Astrocyte (in vitro differentiated cells and primary cell): ENCODE data around the gene RIT2.

Experiments used
- EZH2 ChIP-seq: IDR thresholded peaks from 2 replicates; pipeline ENCODE4 v1.6.1; 2012; ENCODE audit warnings: mild to moderate bottlenecking, low read length, inconsistent platforms; ENCODE audit not compliant: insufficient read depth
- TF ChIP-seq, protein P1 (sequence below): IDR thresholded peaks from 2 replicates; pipeline ENCODE4 v1.5.1; 2011; ENCODE audit warnings: low read depth, mild to moderate bottlenecking, inconsistent platforms, low read length, moderate library complexity; ENCODE audit not compliant: insufficient read depth

DNA sequence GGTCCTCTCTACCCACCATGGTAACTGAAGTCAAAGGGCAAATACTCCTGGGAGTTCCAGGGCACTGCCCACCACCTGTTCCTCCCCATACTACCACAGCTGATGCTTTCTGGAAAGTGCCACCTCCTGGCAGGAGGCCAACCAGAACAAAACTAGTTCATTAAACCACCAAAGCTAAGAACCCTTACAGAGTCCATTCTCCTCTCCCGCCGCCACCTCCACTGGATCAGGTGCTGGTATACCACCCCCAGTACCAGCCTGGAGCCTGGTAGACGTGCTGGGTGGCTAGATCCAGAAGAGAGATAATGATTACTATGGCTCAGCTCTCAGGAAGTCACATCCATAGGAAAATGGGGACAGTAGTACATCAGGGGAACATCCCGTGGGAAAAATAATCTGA lies 300.9 kb downstream of the RIT2 start:
- TF ChIP-seq, protein P1, sequence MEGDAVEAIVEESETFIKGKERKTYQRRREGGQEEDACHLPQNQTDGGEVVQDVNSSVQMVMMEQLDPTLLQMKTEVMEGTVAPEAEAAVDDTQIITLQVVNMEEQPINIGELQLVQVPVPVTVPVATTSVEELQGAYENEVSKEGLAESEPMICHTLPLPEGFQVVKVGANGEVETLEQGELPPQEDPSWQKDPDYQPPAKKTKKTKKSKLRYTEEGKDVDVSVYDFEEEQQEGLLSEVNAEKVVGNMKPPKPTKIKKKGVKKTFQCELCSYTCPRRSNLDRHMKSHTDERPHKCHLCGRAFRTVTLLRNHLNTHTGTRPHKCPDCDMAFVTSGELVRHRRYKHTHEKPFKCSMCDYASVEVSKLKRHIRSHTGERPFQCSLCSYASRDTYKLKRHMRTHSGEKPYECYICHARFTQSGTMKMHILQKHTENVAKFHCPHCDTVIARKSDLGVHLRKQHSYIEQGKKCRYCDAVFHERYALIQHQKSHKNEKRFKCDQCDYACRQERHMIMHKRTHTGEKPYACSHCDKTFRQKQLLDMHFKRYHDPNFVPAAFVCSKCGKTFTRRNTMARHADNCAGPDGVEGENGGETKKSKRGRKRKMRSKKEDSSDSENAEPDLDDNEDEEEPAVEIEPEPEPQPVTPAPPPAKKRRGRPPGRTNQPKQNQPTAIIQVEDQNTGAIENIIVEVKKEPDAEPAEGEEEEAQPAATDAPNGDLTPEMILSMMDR = no peak
- no peak for TF ChIP-seq EZH2
